Hepatocyte (in vitro differentiated cells): ENCODE measurements around the gene CA11.

Experiments used
- EZH2 ChIP-seq: fragments of 200-600 bp; sonication (generic); IDR thresholded peaks from 2 replicates; pipeline ENCODE4 v1.6.1; 2016; ENCODE audit warnings: antibody characterized with exemption, mild to moderate bottlenecking, borderline replicate concordance
- EZH2phosphoT487 ChIP-seq: fragments of 200-600 bp; sonication (generic); IDR thresholded peaks from one replicate; pipeline ENCODE4 v1.6.1; 2018; ENCODE audit warnings: antibody characterized with exemption, mild to moderate bottlenecking, low read depth, moderate library complexity; ENCODE audit not compliant: unreplicated experiment, severe bottlenecking

GRCh38 chr19:48683349-48683748 is 37.4 kb upstream of the CA11 start:
- TF ChIP-seq EZH2 (no peak), EZH2phosphoT487 (no peak)
